Mucosa of descending colon (tissue), 3 donors: Measurements from ENCODE around the gene ALPI. TPM values are rescaled to one million over a fixed set of nuclear protein-coding genes. Genes with fewer than 3 reads are reported as not detected.
A peak's percentile ranks its signal among the peaks of the same experiment; 100 is the strongest.
"Not testable (repeated sequence)": the region's sequence is repeated elsewhere in the genome, so short reads cannot be mapped to it uniquely, and the experiment has no call there.

ENCODE experiments used
- ATAC-seq: fragments of 200-7000 bp; cut with Tn5 transposase; one replicate; pipeline ENCODE4 v1.9.1; 2020; ENCODE audit warnings: mild to moderate bottlenecking, moderate library complexity
- DNase-seq, 3 donors: peaks; one replicate each; pipeline ENCODE4 v3.0.0-alpha.2; 2020
- H3K36me3 ChIP-seq: fragments of 200-600 bp; one replicate; pipeline ENCODE4 v1.8.0; 2021; ENCODE audit warnings: low read depth, mild to moderate bottlenecking
- H3K4me1 ChIP-seq: fragments of 200-600 bp; one replicate; pipeline ENCODE4 v1.8.0; 2021; ENCODE audit warnings: low read depth, mild to moderate bottlenecking
- H3K4me3 ChIP-seq: fragments of 200-600 bp; one replicate; pipeline ENCODE4 v1.8.0; 2021; ENCODE audit warnings: mild to moderate bottlenecking
- H3K9me3 ChIP-seq: fragments of 200-600 bp; one replicate; pipeline ENCODE4 v1.8.0; 2021; ENCODE audit warnings: mild to moderate bottlenecking
- CTCF ChIP-seq: fragments of 200-600 bp; IDR thresholded peaks from one replicate; pipeline ENCODE4 v1.8.0; 2022; ENCODE audit warnings: antibody characterized with exemption, mild to moderate bottlenecking
- intact Hi-C, 2 donors: fragments of 100-400 bp; cut with DNase I in 1 of 2; cut with micrococcal nuclease in 1 of 2; formaldehyde crosslinking; loops; one replicate each; pipeline versions ENCODE4 v1.11.0 to v1.11.1; 2022; cut with DNase I, micrococcal nuclease
- total RNA-seq, 3 donors: library from RNA; stranded (reverse); fragmentation: NEBNext Ultra II Directional in 2 of 3; extraction: Animal tissue kit (Norgen Biotek cat#: 25700) in 2 of 3; gene quantifications; one replicate each; pipeline versions ENCODE4 v1.2.1 to v1.2.4, GENCODE V29; 2021 to 2023
- donor health status: DM: no; HTN: no; CAD: no; lungs with moderate emphysema.
- donor health status: DM: no; HTN: no; CAD: no.
- donor health status: DM: no; HTN: yes; CAD: no.

ALPI gene
- total RNA-seq, 3 donors from 2014 or later = 8.5 to 24.6 (median 24.4) TPM

GRCh38 chr2:232432598-232433184 is 23.3 kb upstream of the ALPI start:
- intact Hi-C loops = loop anchor here in 1 of 2 donors (10.0 kb wide), 1 partner anchor 508 kb away; the partner anchor contains the start of gene NPPC
- H3K9me3 ChIP-seq = no peaks in the 10 kb centered on the region
- TF ChIP-seq CTCF = no peak
- no peaks in the 10 kb centered on the region for H3K4me1 ChIP-seq
- DNase-seq (no peak), ATAC-seq (peak; percentile 65)
- H3K4me3 ChIP-seq = no peak overlapping the region
- no peaks in the 10 kb centered on the region for H3K36me3 ChIP-seq

DNA sequence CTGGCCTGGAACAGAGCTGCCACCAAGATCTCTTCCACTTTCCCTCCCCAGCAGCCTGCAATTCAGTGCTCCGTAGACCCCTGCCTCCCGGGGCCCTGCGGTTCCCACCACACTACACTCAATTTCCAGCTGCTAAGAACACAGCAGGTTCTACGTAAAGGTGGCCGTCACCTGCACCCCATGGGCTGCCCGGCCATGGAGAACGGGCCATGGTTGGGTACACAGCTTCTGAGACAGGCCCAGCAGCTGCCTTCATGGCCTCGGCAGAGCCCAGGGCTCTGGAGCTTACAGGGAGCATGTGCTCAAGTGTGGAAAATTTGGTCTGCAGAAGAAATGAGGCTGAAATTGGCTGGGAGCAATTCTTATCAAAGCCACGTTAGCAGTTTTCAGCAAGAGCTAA is 22.3 kb upstream of the ALPI start:
- H3K4me3 ChIP-seq, H3K36me3 ChIP-seq, H3K4me1 ChIP-seq, DNase-seq, ATAC-seq, H3K9me3 ChIP-seq: not testable (repeated sequence)
- intact Hi-C loops = loop anchor here in 1 of 2 donors (10.0 kb wide), 1 partner anchor 509 kb away; the partner anchor contains the start of gene NPPC

DNA sequence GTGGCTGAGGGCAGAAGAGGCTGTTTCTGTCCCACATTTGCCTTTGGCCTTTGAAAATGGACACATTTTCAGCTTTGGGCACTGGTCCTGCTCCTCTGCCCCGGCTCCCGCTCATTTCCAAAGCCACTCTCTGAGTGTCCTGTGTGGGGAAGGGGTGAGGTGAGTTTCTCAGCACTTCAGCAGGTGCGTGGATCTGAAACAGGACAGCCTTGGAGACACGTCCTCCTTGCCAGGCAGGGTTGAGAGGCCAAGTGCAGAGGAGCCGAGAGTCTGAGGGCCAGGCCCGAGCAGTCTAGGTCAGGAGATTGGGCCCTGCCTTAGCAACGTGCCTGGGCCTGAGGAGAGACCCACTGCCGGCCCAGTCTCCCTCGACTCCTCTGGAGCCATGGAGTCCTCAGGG is 21.9 kb upstream of the ALPI start:
- no peak overlapping the region for H3K4me3 ChIP-seq

GRCh38 chr2:232434563-232435374 is 21.2 kb upstream of the ALPI start:
- no peak for TF ChIP-seq CTCF
- DNase-seq = no peak
- Histone ChIP-seq H3K36me3 (no peaks in the 10 kb centered on the region), H3K4me1 (no peaks in the 10 kb centered on the region), H3K4me3 (no peak overlapping the region), H3K9me3 (no peaks in the 10 kb centered on the region)
- intact Hi-C loops = loop anchor here in 1 of 2 donors (10.0 kb wide), 1 partner anchor 510 kb away; the partner anchor contains the start of gene NPPC
- ATAC-seq = no peak

More for the DNA sequence above, 21.9 kb upstream of the ALPI start:
- Histone ChIP-seq H3K36me3 (no peaks in the 10 kb centered on the region), H3K4me1 (no peaks in the 10 kb centered on the region), H3K9me3 (no peaks in the 10 kb centered on the region)
- no peak for ATAC-seq
- TF ChIP-seq CTCF = no peak
- no peak for DNase-seq
- intact Hi-C loops = loop anchor here in 1 of 2 donors (10.0 kb wide), 1 partner anchor 509 kb away; the partner anchor contains the start of gene NPPC

GRCh38 chr2:232435375-232435648 is 20.6 kb upstream of the ALPI start:
- ATAC-seq (no peak), DNase-seq (no peak)
- H3K4me3 ChIP-seq = no peak overlapping the region
- no peak for TF ChIP-seq CTCF
- intact Hi-C loops = loop anchor here in 1 of 2 donors (10.0 kb wide), 1 partner anchor 511 kb away; the partner anchor contains the start of gene NPPC
- no peaks in the 10 kb centered on the region for H3K36me3 ChIP-seq
- no peaks in the 10 kb centered on the region for H3K4me1 ChIP-seq
- no peaks in the 10 kb centered on the region for H3K9me3 ChIP-seq

DNA sequence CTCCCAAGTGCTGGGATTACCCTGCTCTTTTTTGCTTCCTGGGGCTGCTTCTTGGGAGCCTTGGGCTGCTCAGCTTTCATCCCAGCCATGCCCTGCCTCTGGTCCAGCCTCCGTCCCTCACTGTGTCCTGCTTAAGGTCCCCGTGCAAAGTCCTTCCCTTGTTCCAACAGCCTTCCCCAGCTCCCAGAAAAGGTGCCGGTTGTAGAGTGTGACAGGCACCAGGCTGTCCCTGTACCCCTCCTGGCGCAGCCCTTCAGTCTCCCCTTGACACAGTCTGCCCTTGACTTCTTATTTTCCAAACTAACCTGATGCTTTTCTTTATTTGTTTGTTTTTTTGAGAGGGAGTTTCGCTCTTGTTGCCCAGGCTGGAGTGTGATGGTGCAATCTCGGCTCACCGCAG is 20.1 kb upstream of the ALPI start:
- DNase-seq (no peak), ATAC-seq (no peak)

More for the DNA sequence above, 20.1 kb upstream of the ALPI start:
- Histone ChIP-seq H3K9me3 (no peaks in the 10 kb centered on the region), H3K4me1 (no peaks in the 10 kb centered on the region), H3K36me3 (no peaks in the 10 kb centered on the region), H3K4me3 (no peak overlapping the region)
- TF ChIP-seq CTCF = no peak
- intact Hi-C loops = loop anchor here in 1 of 2 donors (10.0 kb wide), 1 partner anchor 511 kb away; the partner anchor contains the start of gene NPPC
